ENCODE results near the gene MNDA.
"Not testable (repeated sequence)": the region's sequence is repeated elsewhere in the genome, so short reads cannot be mapped to it uniquely, and the experiment has no call there.

Gene MNDA

GRCh38 chr1:158839566-158839965 is 8.4 kb downstream of the MNDA start:
- no peak for DNase-seq

- no peak for DNase-seq
Observed at GRCh38 chr1:158840236-158840635, 9.1 kb downstream of the MNDA start.

- DNase-seq: no peak
Observed at GRCh38 chr1:158864595-158864994, 33.4 kb downstream of the MNDA start.

GRCh38 chr1:158870438-158870837 is 39.3 kb downstream of the MNDA start:
- DNase-seq: not testable (repeated sequence)

GRCh38 chr1:158873141-158873540 is 42.0 kb downstream of the MNDA start:
- DNase-seq: no peak

GRCh38 chr1:158893654-158894053 is 62.5 kb downstream of the MNDA start:
- DNase-seq: no peak

- no peak for DNase-seq
Observed at GRCh38 chr1:158898722-158899121, 67.6 kb downstream of the MNDA start.

All from NK-92 treated with Interleukin-12 subunit alpha and Interleukin-12 subunit beta, amount 100 ng/mL, for 24 hours (cell line).